ENCODE results near the gene SDHAF4.
"Not testable (repeated sequence)": the region's sequence is repeated elsewhere in the genome, so short reads cannot be mapped to it uniquely, and the experiment has no call there.

SDHAF4 gene

GRCh38 chr6:70592391-70593117 lies 25.8 kb downstream of the SDHAF4 start:
- DNase-seq (ENCODE audit: low read depth), result no peak

GRCh38 chr6:70593118-70593486 lies 26.4 kb downstream of the SDHAF4 start:
- no peak for DNase-seq (ENCODE audit: low read depth)

GRCh38 chr6:70599187-70599586 lies 32.5 kb downstream of the SDHAF4 start:
- DNase-seq (ENCODE audit: low read depth), result no peak

- no peak for DNase-seq (ENCODE audit: low read depth)
Measured at GRCh38 chr6:70601014-70601413, 34.3 kb downstream of the SDHAF4 start.

- DNase-seq (ENCODE audit: low read depth), result no peak
Measured at GRCh38 chr6:70604254-70604653, 37.5 kb downstream of the SDHAF4 start.

GRCh38 chr6:70607371-70607770 lies 40.6 kb downstream of the SDHAF4 start:
- DNase-seq (ENCODE audit: low read depth), result not testable (repeated sequence)

GRCh38 chr6:70609181-70609580 lies 42.5 kb downstream of the SDHAF4 start:
- DNase-seq (ENCODE audit: low read depth), result not testable (repeated sequence)

- DNase-seq (ENCODE audit: low read depth), result no peak
Measured at GRCh38 chr6:70616728-70617260, 50.1 kb downstream of the SDHAF4 start.

- DNase-seq (ENCODE audit: low read depth), result no peak
Measured at GRCh38 chr6:70620746-70621145, 54.0 kb downstream of the SDHAF4 start.

- no peak for DNase-seq (ENCODE audit: low read depth)
Measured at GRCh38 chr6:70622461-70622860, 55.7 kb downstream of the SDHAF4 start.

GRCh38 chr6:70625436-70625835 lies 58.7 kb downstream of the SDHAF4 start:
- DNase-seq (ENCODE audit: low read depth), result no peak

GRCh38 chr6:70627500-70628254 lies 60.9 kb downstream of the SDHAF4 start:
- DNase-seq (ENCODE audit: low read depth), result no peak

- no peak for DNase-seq (ENCODE audit: low read depth)
Measured at GRCh38 chr6:70629929-70630328, 63.2 kb downstream of the SDHAF4 start.

- DNase-seq (ENCODE audit: low read depth), result no peak
Measured at GRCh38 chr6:70633870-70634269, 67.1 kb downstream of the SDHAF4 start.

GRCh38 chr6:70636596-70636995 lies 69.9 kb downstream of the SDHAF4 start:
- no peak for DNase-seq (ENCODE audit: low read depth)

- no peak for DNase-seq (ENCODE audit: low read depth)
Measured at GRCh38 chr6:70638468-70638867, 71.7 kb downstream of the SDHAF4 start.
